Measurements from ENCODE around the gene ANGPTL3. TPM values are rescaled to one million over a fixed set of nuclear protein-coding genes. Genes with fewer than 3 reads are reported as not detected.

Gene ANGPTL3
- total RNA-seq, 2 experiments from 2014 or later: not detected

DNA sequence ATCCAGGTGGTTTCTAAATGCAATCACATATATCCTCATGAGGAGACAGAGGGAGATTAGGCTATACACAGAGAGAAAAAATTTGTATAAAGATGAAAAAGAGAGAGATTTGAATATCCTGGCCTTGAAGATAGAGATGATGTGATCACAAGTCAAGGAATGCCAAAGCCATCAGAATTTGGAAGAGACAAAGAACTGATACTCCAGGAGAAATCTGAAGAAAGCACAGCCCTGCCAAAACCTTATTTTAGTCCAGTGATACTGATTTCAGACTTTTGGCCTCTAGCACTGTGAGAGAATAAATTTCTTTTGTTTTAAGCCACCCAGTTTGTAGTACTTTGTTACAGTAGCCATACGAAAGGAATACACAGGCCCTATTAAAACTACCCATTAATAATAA lies 57.4 kb downstream of the ANGPTL3 start:
- Histone ChIP-seq H3K36me3 (ENCODE audit: insufficient read depth, low read length) (no peaks in the 10 kb centered on the region), H3K4me1 (ENCODE audit: insufficient read depth, low read length) (no peaks in the 10 kb centered on the region), H3K4me3 (ENCODE audit: low read length) (no peak overlapping the region), H3K27ac (ENCODE audit: low read depth in 1 of 2, low read length in 2 of 2) (no peak overlapping the region), H3K9me3 (ENCODE audit: control insufficient read depth in 1 of 2, insufficient read depth in 1 of 2, low read length in 2 of 2) (no peaks in the 10 kb centered on the region), H3K27me3 (ENCODE audit: control insufficient read depth in 1 of 2, insufficient read depth in 2 of 2, low read length in 2 of 2) (no peaks in the 10 kb centered on the region)
- intact Hi-C loops (cut with DNase I, micrococcal nuclease): no loop called here
- ATAC-seq (ENCODE audit: poor library complexity) (no peak), DNase-seq (no peak)
- H3K27ac Mint-ChIP-seq: no peak overlapping the region
- no peak overlapping the region for H3K4me3 Mint-ChIP-seq
- H3K4me1 Mint-ChIP-seq (ENCODE audit: low read depth): no peaks in the 10 kb centered on the region
- POLR2A ChIA-PET: no interaction called here
- H3K27me3 Mint-ChIP-seq: no peaks in the 10 kb centered on the region
- CTCF ChIA-PET: no interaction called here
- H3K9me3 Mint-ChIP-seq: peaks cover 3% of the 10 kb centered on the region
- peaks cover 20% of the 10 kb centered on the region for H3K36me3 Mint-ChIP-seq (ENCODE audit: low read depth)
- TF ChIP-seq, protein P1, sequence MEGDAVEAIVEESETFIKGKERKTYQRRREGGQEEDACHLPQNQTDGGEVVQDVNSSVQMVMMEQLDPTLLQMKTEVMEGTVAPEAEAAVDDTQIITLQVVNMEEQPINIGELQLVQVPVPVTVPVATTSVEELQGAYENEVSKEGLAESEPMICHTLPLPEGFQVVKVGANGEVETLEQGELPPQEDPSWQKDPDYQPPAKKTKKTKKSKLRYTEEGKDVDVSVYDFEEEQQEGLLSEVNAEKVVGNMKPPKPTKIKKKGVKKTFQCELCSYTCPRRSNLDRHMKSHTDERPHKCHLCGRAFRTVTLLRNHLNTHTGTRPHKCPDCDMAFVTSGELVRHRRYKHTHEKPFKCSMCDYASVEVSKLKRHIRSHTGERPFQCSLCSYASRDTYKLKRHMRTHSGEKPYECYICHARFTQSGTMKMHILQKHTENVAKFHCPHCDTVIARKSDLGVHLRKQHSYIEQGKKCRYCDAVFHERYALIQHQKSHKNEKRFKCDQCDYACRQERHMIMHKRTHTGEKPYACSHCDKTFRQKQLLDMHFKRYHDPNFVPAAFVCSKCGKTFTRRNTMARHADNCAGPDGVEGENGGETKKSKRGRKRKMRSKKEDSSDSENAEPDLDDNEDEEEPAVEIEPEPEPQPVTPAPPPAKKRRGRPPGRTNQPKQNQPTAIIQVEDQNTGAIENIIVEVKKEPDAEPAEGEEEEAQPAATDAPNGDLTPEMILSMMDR (IDR thresholded peaks at IDR 0.05): no peak

Other genes with a start within 250 kb of the ANGPTL3 start
- 10 to 100 TPM; 26.2 to 28.3 TPM for gene USP1, start 160.5 kb upstream of the ANGPTL3 start, total RNA-seq
- 1 to 10 TPM; 6.0 to 7.9 TPM for gene DOCK7, start 90.9 kb downstream of the ANGPTL3 start, total RNA-seq
- 1 to 10 TPM; 4.2 to 4.6 TPM for gene ATG4C, start 186.6 kb downstream of the ANGPTL3 start, total RNA-seq